NCI-H1092 treated with DMSO at 0.1 percent for 48 hours (cell line): ENCODE measurements around the gene TPT1.
"Not testable (repeated sequence)": the region's sequence is repeated elsewhere in the genome, so short reads cannot be mapped to it uniquely, and the experiment has no call there.

ENCODE experiments used
- DNase-seq: peaks from one replicate; lab custom pipeline; 2025; lab: John Stamatoyannopoulos, UW

The TPT1 gene

GRCh38 chr13:45301263-45301662 lies 39.7 kb downstream of the TPT1 start:
- DNase-seq: no peak

- DNase-seq: no peak
Observed at GRCh38 chr13:45300190-45300985, 40.6 kb downstream of the TPT1 start.

DNA sequence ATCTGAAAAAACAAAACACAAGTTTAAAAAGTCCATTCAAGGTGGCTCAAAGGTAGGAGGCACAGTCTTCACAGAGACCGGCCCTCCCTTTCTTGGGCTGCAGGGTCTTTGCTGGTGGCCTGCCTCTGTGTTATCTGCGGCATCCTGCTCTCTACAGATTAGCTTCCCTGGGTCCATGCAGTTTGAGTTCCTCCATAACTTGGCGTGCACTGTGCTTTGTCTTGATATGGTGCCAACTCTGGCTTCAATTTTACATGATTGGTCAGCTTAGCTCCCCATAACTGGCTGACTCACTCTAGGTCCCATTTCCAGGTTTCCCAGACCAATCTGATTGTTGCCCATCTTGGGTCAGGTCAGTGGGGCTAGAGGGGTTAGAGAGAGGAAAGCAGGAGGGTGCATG lies 41.8 kb downstream of the TPT1 start:
- DNase-seq: no peak

DNA sequence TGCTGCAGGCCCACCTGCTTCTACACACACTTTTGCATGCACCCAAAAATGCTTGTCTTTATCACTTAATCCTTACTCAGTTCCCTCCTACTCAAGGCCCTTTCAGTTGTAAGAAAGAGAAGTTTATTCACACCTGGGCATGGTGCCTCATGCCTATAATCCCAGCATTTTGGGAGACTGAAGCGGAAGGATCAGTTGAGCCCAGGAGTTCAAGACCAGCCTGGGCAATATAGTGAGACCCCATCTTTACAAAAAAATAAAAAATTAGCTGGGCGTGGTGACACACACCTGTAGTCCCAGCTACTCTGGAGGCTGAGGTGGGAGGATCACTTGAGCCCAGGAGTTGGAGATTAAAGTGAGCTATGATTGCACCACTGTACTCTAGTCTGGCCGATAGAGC lies 42.4 kb downstream of the TPT1 start:
- not testable (repeated sequence) for DNase-seq

DNA sequence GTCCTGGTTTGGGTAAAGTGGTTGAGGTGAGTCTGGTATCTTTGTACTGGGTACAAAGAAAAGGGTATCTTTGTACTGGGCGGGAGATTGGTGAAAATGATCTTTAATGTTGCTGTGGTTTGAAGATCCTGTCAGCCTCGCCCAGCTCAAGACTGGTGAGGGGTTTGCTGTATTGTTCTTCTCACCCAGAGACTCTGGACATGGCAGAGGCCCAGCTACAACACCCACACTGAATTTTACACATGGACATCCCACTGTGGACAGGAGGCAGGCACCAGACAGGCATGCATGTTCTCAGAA lies 42.8 kb downstream of the TPT1 start:
- DNase-seq: no peak

DNA sequence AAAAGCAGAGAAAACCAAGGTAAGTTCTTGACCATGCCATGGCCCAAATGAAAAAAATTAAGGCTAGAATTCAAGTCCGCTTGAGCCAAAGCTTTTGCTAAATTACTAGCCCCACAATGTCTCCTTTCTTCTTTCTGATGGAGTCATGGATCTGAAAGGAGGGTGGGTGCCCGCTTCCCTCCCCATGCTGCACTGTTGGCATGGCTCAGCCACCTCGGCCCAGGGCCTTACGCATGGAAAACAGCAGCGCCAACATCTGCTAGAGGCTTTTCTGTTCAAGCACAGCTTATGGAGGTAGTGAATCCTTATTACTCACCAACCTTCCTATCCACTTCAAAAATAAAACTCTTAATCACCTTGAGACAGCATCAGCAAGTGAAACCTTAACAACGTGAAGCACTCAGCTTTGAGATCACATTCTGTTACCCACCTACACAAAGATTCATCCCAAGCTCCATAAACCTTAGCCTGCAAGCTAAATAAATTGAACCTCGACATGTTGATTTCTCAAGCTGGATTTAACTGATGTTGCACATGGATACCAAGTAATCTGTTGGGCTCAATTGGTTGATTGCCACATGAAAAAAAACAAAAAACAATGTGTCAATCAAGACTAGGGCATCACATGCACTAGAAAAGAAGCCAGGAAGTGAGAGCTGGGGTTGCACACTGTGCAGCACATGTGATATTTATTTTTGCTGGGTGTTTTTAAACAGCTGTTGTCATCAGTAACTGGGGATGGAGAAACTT lies 43.4 kb downstream of the TPT1 start:
- no peak for DNase-seq

- no peak for DNase-seq
Observed at GRCh38 chr13:45296259-45296658, 44.7 kb downstream of the TPT1 start.

GRCh38 chr13:45295536-45295935 lies 45.4 kb downstream of the TPT1 start:
- DNase-seq: no peak

DNA sequence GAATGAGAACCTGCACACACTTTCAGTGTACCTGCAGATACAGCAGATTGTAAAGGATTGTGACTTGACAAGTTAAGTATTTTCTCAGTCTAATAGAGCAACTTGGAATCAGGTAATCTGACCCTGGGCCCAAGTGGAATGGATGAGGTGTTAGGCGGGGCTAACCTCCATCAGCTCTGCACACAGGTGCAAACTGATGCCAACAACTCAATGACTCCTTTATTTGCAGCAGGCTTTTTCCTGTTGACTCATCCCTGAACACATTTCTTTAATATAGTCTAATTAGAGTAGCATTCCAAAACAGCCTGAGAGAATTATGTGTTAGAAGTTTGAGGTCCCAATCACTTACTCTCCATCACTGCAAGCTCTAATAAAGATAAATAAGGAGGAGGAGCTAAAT lies 48.8 kb downstream of the TPT1 start:
- DNase-seq: no peak

DNA sequence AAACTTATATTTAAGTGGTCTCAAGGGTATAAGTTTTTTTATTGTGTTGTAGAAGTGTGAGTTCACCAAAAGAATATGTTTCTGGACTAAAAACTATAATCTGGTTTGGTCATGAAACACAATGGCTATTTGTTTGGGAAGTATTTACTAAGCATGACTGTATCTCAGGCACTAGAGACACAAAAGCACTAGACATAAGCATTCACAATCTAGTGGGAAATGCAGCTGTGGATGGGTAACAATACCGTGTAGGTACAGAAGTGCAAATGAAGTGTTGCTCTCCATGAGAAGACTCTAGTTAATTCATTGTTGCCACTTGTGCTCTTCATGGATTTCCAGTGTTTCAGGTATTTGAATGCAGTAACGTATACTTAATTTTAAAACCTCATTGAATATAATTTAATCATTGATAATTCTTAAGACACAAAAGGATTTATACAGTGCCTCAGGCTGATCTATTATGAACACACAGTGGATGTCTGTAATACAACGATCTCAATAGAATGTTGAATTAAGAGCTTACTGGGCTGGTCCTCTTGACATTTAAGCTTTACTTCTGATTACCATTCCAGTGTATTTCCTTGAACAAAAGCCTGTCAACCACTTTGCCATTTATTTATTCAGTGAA lies 50.9 kb downstream of the TPT1 start:
- DNase-seq: no peak
